Frontal cortex (tissue), 4 donors: ENCODE measurements around the gene ITGB5. TPM values are rescaled to one million over a fixed set of nuclear protein-coding genes. Genes with fewer than 3 reads are reported as not detected.

ENCODE experiments used
- DNase-seq, 2 donors: peaks; one replicate each; pipeline ENCODE4 v3.0.0; 2012; ENCODE audit warnings: low spot score in 2 of 2
- FAIRE-seq: peaks from 2 replicates; lab custom pipeline; 2012; peaks lifted over from hg19 to GRCh38; lab: Jason Lieb, UNC
- total RNA-seq: library from RNA; depleted of rRNA; stranded (reverse); fragments of >200 nt; gene quantifications from one replicate; pipeline ENCODE4 v1.2.3, GENCODE V29; 2014
- donor health status: control.
- donor health status: control.
- donor health status: control.

ITGB5 gene
- total RNA-seq, 1 donor from 2014 or later = 20.4 TPM

GRCh38 chr3:124896824-124897526 is 9.8 kb upstream of the ITGB5 start:
- FAIRE-seq (no peak), DNase-seq (no peak)

DNA sequence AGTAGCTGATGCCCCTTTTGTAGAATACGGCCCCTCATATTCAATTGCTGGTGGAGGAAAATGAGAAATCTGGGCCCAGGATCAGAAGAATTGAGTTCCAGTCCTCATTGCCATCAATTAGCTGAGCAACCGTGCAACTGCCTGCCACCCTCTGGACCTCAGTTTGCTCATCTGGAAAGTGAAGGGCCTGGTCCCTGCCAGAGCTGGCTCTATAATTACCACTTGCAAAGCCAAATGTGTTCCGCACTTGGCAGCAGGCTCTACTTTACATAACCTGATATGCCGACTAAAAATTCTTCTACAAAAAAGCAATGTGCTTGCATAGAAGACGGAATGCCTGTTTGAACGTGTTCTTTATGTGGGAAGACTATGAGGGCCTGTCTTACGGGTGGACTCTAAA is 8.6 kb upstream of the ITGB5 start:
- no peak for FAIRE-seq
- no peak for DNase-seq

GRCh38 chr3:124893526-124893925 is 6.4 kb upstream of the ITGB5 start:
- DNase-seq = no peak
- no peak for FAIRE-seq

GRCh38 chr3:124890573-124891190 is 3.5 kb upstream of the ITGB5 start:
- FAIRE-seq = no peak
- DNase-seq = no peak

GRCh38 chr3:124888482-124889441 is 1.6 kb upstream of the ITGB5 start:
- FAIRE-seq = no peak
- DNase-seq = no peak

DNA sequence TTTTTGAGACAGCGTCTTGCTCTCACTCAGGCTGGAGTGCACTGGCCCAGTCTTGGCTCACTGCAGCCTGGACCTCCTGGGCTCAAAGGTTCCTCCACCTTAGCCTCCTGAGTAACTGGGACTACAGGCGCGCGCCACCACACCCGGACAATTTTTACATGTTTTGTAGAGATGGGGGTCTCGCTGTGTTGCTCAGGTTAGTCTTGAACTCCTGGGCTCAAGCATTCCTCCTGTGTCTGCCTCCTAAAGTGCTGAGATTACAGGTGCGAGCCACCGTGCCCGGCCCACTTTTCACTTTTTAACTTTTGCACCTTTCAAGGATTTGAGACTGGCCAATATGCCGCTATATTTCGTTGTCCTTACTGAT is 750 bp upstream of the ITGB5 start:
- FAIRE-seq = no peak

GRCh38 chr3:124886168-124887056 is 753 bp downstream of the ITGB5 start:
- no peak for FAIRE-seq

More for the DNA sequence above, 750 bp upstream of the ITGB5 start:
- no peak for DNase-seq

GRCh38 chr3:124885466-124886167 is 1.5 kb downstream of the ITGB5 start:
- FAIRE-seq (no peak), DNase-seq (no peak)

More at GRCh38 chr3:124886168-124887056, 753 bp downstream of the ITGB5 start:
- peak; percentile 44 to 62 for DNase-seq

- DNase-seq = no peak
- FAIRE-seq = no peak
Observed at GRCh38 chr3:124884474-124885101, 2.6 kb downstream of the ITGB5 start.

- DNase-seq = no peak
Observed at GRCh38 chr3:124883766-124884473, 3.2 kb downstream of the ITGB5 start.

DNA sequence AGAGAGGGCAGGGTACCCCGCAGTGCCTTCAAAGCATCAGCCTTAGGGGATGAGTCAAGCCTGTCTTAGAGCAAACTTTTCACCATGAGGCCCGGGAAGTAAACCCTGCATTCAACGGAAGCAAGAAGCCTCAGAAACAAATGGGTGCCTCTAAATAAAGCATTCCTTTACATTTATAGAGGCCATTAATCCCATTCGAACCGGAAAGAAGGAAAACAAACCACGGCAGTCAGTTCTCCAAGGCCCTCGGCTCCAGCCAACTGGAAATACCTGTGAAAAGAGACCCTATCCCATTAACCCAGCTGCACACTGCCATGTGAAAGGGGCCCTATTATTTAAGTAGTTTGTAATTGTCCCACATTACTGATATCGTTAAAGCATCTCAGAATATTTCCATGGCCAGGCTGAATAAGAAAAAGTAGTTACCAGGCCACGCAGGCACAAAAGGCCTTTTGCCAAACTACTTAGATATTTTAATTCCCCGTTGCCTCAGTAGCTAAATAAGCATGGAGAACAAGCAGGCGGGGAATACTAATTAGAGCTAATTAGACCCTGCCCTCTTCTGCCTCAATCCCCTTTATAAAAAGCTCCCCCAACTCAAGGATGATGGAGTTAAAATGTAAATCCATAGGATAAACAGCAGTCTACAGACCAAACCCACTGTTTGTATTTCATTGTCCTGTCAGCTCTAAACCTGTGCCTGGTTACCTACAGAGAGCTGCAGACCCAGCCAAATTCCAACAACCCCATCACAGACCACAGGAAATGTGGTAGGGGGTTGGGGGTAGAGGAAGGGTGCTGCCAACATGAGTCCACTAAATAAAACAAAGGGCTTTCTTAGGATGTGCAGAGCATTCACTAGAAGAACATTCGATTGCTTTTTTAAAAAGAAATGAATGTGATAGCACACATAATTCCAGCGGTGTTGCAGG is 4.1 kb downstream of the ITGB5 start:
- no peak for FAIRE-seq

More at GRCh38 chr3:124883766-124884473, 3.2 kb downstream of the ITGB5 start:
- no peak for FAIRE-seq

DNA sequence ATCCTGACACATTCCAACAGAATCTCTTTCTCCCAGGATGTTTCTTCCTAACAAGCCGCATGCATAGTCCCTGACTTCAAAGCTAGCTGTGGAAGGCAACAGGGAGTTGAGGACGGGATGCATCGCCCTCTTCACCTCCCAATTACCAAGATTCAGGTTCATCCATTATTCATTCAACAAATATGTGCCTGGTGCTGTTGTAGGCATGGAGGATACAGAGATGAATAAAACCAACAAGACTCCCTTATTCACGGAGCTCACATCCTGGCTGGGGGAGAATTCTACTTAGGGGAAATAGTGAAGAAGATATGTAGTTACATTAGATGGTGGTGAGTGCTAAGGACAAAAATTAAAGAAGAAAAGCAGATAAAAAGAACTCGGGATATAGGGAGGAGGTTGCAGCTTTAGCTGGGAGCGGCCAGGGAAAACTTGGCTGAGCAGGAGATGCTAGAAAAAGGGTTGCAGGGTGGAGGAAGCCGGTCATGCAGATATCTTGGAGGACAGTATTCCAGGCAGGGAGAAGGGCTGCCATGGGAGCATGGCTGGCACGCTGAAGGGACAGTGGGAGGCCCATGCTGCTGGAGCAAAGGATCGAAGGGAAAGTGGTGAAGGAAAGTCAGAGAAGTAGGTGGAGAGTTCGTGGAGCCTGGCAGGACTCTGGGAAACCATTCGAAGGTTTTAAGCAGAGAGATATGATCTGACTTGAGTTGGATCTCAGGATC is 5.0 kb downstream of the ITGB5 start:
- FAIRE-seq (no peak), DNase-seq (no peak)

More for the DNA sequence above, 4.1 kb downstream of the ITGB5 start:
- DNase-seq = no peak

DNA sequence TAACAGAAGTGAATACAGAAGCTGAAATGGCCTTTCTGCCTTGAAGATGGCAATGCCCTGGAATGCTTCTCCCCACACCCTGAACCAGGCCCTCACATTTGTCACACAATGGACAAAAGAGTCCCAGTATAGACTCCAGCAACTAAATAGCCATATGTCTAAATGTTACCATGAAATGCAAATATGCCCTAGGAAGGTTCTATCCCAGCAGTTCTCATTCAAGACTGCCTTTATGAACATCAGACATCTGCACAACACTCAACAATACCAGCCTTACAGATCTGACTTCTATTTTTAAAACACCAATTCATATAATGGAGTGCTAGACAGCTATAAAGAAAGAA is 7.9 kb downstream of the ITGB5 start:
- FAIRE-seq = no peak
- DNase-seq = no peak

GRCh38 chr3:124878561-124879336 is 8.4 kb downstream of the ITGB5 start:
- no peak for FAIRE-seq
- DNase-seq = peak in 1 of 2 donors; percentile 33

DNA sequence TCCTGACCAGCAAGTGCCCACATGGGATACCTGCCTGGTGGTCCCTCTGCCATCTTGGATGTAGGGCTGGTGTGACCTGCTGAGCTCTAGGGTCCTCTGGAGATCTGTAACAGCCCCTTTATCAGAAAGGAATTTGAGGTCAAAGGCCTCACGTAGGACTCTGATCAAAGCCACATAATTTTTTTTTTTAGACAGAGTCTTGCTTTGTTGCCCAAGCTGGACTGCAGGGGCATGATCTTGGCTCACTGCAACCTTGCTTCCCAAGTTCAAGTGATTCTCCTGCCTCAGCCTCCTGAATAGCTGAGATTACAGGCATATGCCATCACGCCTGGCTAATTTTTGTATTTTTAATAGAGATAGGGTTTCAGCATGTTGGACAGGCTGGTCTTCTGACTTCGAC is 9.5 kb downstream of the ITGB5 start:
- no peak for FAIRE-seq

More for the DNA sequence above, 9.5 kb downstream of the ITGB5 start:
- DNase-seq = no peak
